DMS53 treated with DMSO at 0.1 percent for 48 hours (cell line): Measurements from ENCODE around the gene NACAD.

Source experiments
- DNase-seq: peaks from one replicate; lab custom pipeline; 2025; ENCODE audit not compliant: unreplicated experiment; lab: John Stamatoyannopoulos, UW

Gene NACAD

GRCh38 chr7:45075871-45076796, 12.6 kb downstream of the NACAD start:
- no peak for DNase-seq

- DNase-seq: no peak
Observed at GRCh38 chr7:45075355-45075644, 13.5 kb downstream of the NACAD start.

- DNase-seq: no peak
Observed at GRCh38 chr7:45074528-45075354, 14.0 kb downstream of the NACAD start.

DNA sequence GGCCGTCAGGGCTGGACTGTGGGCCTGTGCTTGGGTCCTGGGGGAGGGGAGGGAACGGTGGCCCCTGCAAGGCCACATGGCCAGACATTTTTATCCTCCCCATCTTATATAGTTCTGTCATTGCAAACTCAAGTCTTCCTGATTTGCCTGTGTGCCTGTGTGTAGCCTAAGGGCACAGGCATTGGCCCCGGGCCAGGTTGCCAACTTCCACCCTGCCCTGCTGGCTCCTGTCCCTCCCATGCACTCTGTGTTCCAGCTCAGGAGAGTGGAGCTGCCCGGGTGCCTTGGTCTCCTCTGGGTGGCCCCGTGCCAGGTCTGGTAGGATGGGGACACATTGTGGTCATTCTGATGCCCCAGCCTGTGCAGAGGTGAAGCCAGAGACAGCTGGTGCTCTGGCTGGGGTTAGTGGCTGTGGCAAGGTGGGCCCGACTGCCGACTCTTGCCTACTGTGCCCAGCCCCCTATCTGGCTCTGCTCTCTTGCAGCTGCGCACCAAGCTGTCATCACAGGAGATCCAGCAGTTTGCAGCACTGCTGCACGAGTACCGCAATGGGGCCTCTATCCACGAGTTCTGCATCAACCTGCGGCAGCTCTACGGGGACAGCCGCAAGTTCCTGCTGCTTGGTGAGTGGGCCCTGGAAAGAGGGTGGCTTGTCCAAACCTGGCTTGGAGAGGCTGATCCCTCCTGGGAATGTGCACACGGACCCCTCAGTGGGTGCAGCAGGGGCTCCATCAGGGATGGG, 14.8 kb downstream of the NACAD start:
- DNase-seq: no peak

- no peak for DNase-seq
Observed at GRCh38 chr7:45073031-45073785, 15.6 kb downstream of the NACAD start.

- no peak for DNase-seq
Observed at GRCh38 chr7:45072131-45073030, 16.4 kb downstream of the NACAD start.

DNA sequence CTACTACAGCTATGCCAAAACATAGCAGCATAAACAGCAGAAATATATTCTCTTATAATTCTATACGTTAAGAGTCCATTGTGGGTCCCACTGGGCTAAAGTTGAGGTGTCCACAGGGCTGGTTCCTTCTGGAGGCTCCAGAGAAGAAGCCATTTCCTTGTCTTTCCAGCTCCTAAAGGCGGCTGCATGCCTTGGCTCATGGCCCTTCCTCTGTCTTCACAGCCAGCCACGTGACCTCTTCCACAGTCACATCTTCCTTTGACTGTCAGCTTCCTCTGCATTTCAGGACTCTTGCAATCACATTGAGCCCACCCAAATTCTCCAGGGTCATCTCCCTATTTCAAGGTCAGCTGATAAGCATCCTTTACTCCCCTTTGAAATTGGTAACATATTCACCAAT, 17.2 kb downstream of the NACAD start:
- no peak for DNase-seq

- DNase-seq: no peak
Observed at GRCh38 chr7:45070254-45070642, 18.5 kb downstream of the NACAD start.

GRCh38 chr7:45069444-45070253, 19.1 kb downstream of the NACAD start:
- DNase-seq: no peak

- no peak for DNase-seq
Observed at GRCh38 chr7:45068236-45069023, 20.3 kb downstream of the NACAD start.

DNA sequence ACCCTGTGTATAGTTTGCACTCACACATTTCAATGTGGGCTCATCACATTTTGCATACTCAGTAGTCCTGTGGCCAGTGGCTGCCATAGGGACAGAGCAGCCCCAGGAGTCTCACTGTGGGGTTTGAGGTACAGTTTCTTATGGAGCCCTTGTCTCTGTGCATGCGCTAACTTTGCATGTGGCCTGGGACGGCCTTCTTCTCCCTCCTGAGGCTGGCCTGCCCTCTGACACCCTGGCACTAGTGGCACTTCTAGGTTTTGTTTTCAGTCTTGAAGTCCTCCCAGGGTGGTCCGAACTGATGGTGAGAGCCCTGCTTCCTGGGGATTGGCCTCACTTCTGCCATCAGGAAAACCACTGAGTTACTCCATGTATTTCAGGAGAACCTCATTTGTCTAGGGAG, 21.2 kb downstream of the NACAD start:
- DNase-seq: no peak

DNA sequence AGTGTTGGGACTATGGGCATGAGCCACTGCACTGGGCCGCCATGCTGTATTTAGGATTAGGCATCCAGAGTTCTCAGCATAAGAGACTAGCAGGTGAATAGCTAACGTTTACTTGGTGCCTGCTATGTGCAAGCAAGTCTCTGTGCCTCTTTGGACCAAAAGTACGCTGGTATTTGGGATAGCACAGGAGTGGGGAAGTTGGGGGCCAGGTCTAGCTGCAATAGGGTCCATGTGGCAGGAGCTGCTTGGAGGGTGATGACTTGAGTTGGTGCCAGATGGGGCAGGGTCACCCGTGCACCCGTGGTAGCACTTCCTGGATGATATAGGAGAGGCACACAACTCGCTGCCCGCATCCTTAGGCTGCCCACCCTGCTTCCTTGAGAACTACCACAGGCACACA, 22.4 kb downstream of the NACAD start:
- no peak for DNase-seq

DNA sequence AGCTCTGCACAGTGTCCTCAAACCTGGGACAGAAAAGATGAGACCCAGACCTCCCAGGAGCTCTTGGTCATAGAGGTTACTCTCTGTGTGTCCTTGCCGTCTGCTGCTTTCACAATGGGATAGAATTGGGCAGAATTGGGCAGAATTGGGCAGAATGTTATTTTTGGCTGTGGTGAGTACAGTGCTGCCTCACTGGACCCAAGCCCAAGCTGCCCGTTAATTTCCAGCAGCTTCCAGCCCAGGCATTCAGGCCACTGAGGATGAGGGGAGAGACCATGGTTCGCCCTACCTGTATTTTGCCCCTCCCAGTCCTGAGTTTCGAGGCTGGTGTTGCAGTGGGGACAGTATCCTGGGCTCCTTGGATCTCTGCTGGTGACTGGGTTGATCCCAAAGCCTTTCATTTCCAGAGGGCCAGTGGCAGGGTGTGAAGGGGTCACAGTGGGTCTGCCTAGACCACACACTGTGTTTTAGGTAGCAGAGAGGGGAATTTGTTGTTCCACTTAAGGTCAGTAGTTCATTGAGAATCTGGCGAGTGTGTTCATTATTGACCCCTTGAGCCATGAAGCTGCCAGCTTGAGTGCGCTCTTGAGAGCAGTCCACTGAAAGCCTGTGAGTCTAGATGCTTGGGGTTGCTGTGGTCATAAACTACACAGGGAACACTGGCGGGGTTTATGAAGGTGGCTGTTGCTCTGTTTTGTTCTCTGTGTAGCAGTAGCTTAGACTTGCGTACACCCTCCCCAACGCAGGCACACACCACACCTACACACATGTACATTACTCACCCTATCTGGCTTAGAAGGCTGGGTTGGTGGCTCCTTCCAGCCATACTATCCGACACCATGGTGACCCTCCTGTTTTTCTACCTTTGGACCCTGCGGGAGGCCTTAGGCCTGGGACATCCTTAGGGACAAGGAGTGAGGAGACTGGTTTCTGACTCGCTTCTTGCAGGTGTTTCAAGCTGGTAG, 23.5 kb downstream of the NACAD start:
- DNase-seq: no peak

DNA sequence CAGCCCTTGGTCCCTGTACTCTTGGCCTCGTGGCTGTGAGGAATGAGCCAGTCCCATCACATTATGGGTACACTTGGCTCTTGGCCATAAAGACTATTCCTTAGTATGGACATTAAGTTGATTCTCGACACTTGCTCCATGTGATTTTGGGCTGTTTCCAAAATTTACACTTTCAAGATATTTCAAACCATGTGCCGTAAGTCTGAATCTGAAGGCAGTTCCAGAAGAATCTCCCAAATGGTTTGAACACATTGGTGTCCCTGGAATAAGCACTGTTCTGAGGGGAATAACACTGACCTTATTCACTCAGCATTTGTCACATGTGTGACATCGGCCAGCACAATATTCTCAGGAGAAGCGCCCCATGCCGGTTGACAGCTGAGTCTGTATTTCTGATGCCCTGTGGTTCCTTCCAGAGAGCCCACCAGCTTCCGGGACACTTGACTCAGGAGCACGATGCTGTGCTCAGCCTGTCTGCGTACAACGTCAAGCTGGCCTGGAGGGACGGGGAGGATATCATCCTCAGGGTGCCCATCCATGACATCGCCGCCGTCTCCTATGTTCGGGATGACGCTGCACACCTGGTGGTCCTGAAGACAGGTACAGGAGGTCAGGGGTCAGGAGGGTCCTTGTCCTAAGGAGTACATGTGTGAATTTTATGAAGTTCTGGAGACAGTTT, 24.6 kb downstream of the NACAD start:
- DNase-seq: no peak

DNA sequence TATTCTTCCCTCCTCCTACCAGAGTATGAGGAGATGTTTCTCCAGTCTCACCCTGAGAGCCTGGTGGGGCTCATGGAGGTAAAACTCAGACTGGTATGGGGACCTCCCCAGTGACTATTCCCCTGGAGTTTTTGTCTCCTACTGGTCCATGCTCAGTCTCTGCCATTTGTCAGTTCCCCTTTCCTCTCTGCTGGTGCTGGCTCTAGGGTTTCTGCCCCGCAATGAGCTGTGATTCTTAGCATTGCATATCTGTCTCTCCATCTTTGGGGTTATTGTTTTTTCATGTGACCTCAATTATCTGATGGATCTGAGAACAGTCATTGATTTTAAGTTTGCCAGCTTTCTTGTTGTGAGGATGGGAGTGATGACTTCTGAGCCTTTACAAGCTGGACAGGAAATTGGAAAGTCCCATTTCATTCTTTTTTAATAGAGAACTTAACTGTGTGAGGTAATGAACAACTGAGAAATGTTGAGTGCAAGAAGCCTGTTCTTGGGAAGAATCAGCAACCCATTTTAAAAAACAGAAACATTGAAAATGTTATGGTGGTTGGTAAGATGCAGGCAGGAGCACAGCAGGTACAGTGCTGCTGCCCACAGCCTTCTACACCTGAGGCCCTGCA, 26.9 kb downstream of the NACAD start:
- no peak for DNase-seq

- no peak for DNase-seq
Observed at GRCh38 chr7:45061352-45061751, 27.4 kb downstream of the NACAD start.
